PC-9 (cell line): ENCODE results near the gene IQSEC1.

ENCODE experiments used
- EZH2 ChIP-seq: fragments of 200-600 bp; sonication (generic); IDR thresholded peaks from 2 replicates; pipeline ENCODE4 v1.8.0; 2017; ENCODE audit warnings: antibody characterized with exemption, low read depth
- TF ChIP-seq, protein P1 (sequence below): fragments of 200-600 bp; sonication (generic); conservative IDR thresholded peaks from 2 replicates; pipeline ENCODE4 v1.6.1; 2017; ENCODE audit warnings: mixed run types, antibody characterized with exemption, mild to moderate bottlenecking, moderate library complexity

DNA sequence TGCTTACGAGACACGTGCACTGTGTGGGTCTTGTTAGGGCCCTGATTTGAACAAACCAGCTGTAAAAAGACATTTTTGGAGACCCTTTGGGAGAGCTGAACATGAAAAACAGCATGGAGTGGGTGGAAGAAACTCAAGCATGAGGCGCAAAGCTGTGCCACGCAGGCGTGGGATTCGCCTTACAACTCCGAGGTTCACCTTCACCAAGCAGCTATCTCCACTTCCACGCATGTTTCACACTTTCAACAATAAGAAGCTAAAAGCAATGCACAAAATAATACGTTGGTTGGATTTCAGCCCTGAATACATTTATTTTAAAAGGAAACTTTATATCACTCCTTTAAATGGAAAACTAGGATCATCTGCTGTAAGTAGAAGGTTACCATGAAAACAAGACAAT lies 42.5 kb downstream of the IQSEC1 start:
- no peak for TF ChIP-seq EZH2
- TF ChIP-seq, protein P1, sequence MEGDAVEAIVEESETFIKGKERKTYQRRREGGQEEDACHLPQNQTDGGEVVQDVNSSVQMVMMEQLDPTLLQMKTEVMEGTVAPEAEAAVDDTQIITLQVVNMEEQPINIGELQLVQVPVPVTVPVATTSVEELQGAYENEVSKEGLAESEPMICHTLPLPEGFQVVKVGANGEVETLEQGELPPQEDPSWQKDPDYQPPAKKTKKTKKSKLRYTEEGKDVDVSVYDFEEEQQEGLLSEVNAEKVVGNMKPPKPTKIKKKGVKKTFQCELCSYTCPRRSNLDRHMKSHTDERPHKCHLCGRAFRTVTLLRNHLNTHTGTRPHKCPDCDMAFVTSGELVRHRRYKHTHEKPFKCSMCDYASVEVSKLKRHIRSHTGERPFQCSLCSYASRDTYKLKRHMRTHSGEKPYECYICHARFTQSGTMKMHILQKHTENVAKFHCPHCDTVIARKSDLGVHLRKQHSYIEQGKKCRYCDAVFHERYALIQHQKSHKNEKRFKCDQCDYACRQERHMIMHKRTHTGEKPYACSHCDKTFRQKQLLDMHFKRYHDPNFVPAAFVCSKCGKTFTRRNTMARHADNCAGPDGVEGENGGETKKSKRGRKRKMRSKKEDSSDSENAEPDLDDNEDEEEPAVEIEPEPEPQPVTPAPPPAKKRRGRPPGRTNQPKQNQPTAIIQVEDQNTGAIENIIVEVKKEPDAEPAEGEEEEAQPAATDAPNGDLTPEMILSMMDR = no peak
